ENCODE results near the gene RXRA. TPM values are rescaled to one million over a fixed set of nuclear protein-coding genes. Genes with fewer than 3 reads are reported as not detected.

Gene RXRA
- total RNA-seq, 1 donor from 2014 or later, result 33.4 TPM

- Histone ChIP-seq H3K4me2 (ENCODE audit: low read length) (peak overlapping the region; percentile 86), H3K9me3 (ENCODE audit: insufficient read depth, low read depth, low read length) (no peaks in the 10 kb centered on the region), H3K9ac (ENCODE audit: low read length) (peak overlapping the region; percentile 70), H3K4me1 (ENCODE audit: insufficient read depth, low read length) (peaks cover 36% of the 10 kb centered on the region), H3K27ac (ENCODE audit: low read depth, low read length) (peak overlapping the region; percentile 75), H3K79me2 (ENCODE audit: insufficient read depth, low read length) (peaks cover 17% of the 10 kb centered on the region), H3K27me3 (ENCODE audit: insufficient read depth, low read length) (no peaks in the 10 kb centered on the region), H3K36me3 (ENCODE audit: insufficient read depth, low read length) (no peaks in the 10 kb centered on the region), H3K4me3 (ENCODE audit: insufficient read depth, low read depth, low read length) (peak overlapping the region; percentile 38), H2AFZ (ENCODE audit: low read depth, low read length) (peak overlapping the region; percentile 39), H4K20me1 (ENCODE audit: insufficient read depth, low read length) (peaks cover 68% of the 10 kb centered on the region)
- TF ChIP-seq EZH2 (IDR thresholded peaks at IDR 0.05; ENCODE audit: insufficient read depth, low read length) (no peak), CTCF (IDR thresholded peaks at IDR 0.05; ENCODE audit: insufficient read depth, low read depth, low read length) (no peak)
- no peaks in the 10 kb centered on the region for H3K27me3 Mint-ChIP-seq (ENCODE audit: low read depth, unreplicated experiment)
- H3K4me3 Mint-ChIP-seq (ENCODE audit: unreplicated experiment), result no peak overlapping the region
- DNase-seq (ENCODE audit: low read depth) (no peak), FAIRE-seq (no peak)
- H3K4me1 Mint-ChIP-seq (ENCODE audit: low read depth, unreplicated experiment), result peaks cover 4% of the 10 kb centered on the region
- H3K9me3 Mint-ChIP-seq (ENCODE audit: unreplicated experiment), result no peaks in the 10 kb centered on the region
- peaks cover 3% of the 10 kb centered on the region for H3K36me3 Mint-ChIP-seq (ENCODE audit: low read depth, unreplicated experiment)
- peak overlapping the region; percentile 78 for H3K27ac Mint-ChIP-seq (ENCODE audit: unreplicated experiment)
These were observed 80.3 kb downstream of the RXRA start for GRCh38 chr9:134406366-134407120.

- Histone ChIP-seq H3K27me3 (ENCODE audit: insufficient read depth, low read length) (no peaks in the 10 kb centered on the region), H3K9me3 (ENCODE audit: insufficient read depth, low read depth, low read length) (no peaks in the 10 kb centered on the region), H3K4me3 (ENCODE audit: insufficient read depth, low read depth, low read length) (peak overlapping the region; percentile 38), H4K20me1 (ENCODE audit: insufficient read depth, low read length) (peaks cover 70% of the 10 kb centered on the region), H3K79me2 (ENCODE audit: insufficient read depth, low read length) (peaks cover 17% of the 10 kb centered on the region), H3K27ac (ENCODE audit: low read depth, low read length) (peak overlapping the region; percentile 75), H2AFZ (ENCODE audit: low read depth, low read length) (peak overlapping the region; percentile 39), H3K4me1 (ENCODE audit: insufficient read depth, low read length) (peaks cover 36% of the 10 kb centered on the region), H3K9ac (ENCODE audit: low read length) (peak overlapping the region; percentile 70), H3K4me2 (ENCODE audit: low read length) (peak overlapping the region; percentile 86), H3K36me3 (ENCODE audit: insufficient read depth, low read length) (no peaks in the 10 kb centered on the region)
- no peaks in the 10 kb centered on the region for H3K9me3 Mint-ChIP-seq (ENCODE audit: unreplicated experiment)
- peak overlapping the region; percentile 78 for H3K27ac Mint-ChIP-seq (ENCODE audit: unreplicated experiment)
- peak; percentile 85 for DNase-seq (ENCODE audit: low read depth)
- FAIRE-seq, result peak; percentile 39
- H3K27me3 Mint-ChIP-seq (ENCODE audit: low read depth, unreplicated experiment), result no peaks in the 10 kb centered on the region
- no peak overlapping the region for H3K4me3 Mint-ChIP-seq (ENCODE audit: unreplicated experiment)
- TF ChIP-seq EZH2 (IDR thresholded peaks at IDR 0.05; ENCODE audit: insufficient read depth, low read length), result no peak
- H3K36me3 Mint-ChIP-seq (ENCODE audit: low read depth, unreplicated experiment), result peaks cover 3% of the 10 kb centered on the region
- peaks cover 4% of the 10 kb centered on the region for H3K4me1 Mint-ChIP-seq (ENCODE audit: low read depth, unreplicated experiment)
These were observed 81.0 kb downstream of the RXRA start for GRCh38 chr9:134407121-134407779.

DNA sequence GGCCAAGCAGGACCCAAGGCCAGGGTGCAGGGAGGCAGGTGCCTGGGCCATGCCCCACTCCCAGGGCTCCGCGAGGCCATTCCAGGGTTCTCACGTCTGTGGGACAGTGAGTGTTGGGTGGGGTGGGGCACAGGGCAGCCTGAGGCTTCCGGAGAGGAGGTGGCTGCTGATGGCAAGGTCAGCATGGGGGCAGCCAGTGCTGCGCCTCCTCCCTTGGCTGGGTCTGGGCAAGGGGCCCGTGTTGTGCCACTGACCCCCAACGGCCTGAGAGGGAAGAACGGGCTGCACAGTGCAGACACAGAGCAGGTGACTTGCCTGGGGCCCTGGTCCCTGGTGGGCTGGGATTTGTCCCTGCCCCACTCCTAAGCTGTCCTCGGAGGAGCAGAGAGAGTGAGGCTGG lies 82.1 kb downstream of the RXRA start:
- H3K4me1 Mint-ChIP-seq (ENCODE audit: low read depth, unreplicated experiment), result peaks cover 6% of the 10 kb centered on the region
- H3K4me3 ChIP-seq (ENCODE audit: insufficient read depth, low read depth, low read length), result no peak overlapping the region
- no peaks in the 10 kb centered on the region for H3K27me3 ChIP-seq (ENCODE audit: insufficient read depth, low read length)
- H3K4me2 ChIP-seq (ENCODE audit: low read length), result no peak overlapping the region
- DNase-seq (ENCODE audit: low read depth) (no peak), FAIRE-seq (no peak)
- TF ChIP-seq EZH2 (IDR thresholded peaks at IDR 0.05; ENCODE audit: insufficient read depth, low read length) (no peak), CTCF (IDR thresholded peaks at IDR 0.05; ENCODE audit: insufficient read depth, low read depth, low read length) (no peak)
- H3K27ac ChIP-seq (ENCODE audit: low read depth, low read length), result no peak overlapping the region
- H3K9me3 Mint-ChIP-seq (ENCODE audit: unreplicated experiment), result no peaks in the 10 kb centered on the region
- peaks cover 41% of the 10 kb centered on the region for H3K4me1 ChIP-seq (ENCODE audit: insufficient read depth, low read length)
- H4K20me1 ChIP-seq (ENCODE audit: insufficient read depth, low read length), result peaks cover 69% of the 10 kb centered on the region
- no peaks in the 10 kb centered on the region for H3K9me3 ChIP-seq (ENCODE audit: insufficient read depth, low read depth, low read length)
- H3K27me3 Mint-ChIP-seq (ENCODE audit: low read depth, unreplicated experiment), result no peaks in the 10 kb centered on the region
- H3K9ac ChIP-seq (ENCODE audit: low read length), result no peak overlapping the region
- H3K79me2 ChIP-seq (ENCODE audit: insufficient read depth, low read length), result peaks cover 26% of the 10 kb centered on the region
- H2AFZ ChIP-seq (ENCODE audit: low read depth, low read length), result no peak overlapping the region
- no peak overlapping the region for H3K4me3 Mint-ChIP-seq (ENCODE audit: unreplicated experiment)
- H3K36me3 Mint-ChIP-seq (ENCODE audit: low read depth, unreplicated experiment), result peaks cover 3% of the 10 kb centered on the region
- H3K27ac Mint-ChIP-seq (ENCODE audit: unreplicated experiment), result no peak overlapping the region
- no peaks in the 10 kb centered on the region for H3K36me3 ChIP-seq (ENCODE audit: insufficient read depth, low read length)

Data from astrocyte (in vitro differentiated cells and primary cell).